Measurements from ENCODE around the gene BBS12. TPM values are rescaled to one million over a fixed set of nuclear protein-coding genes. Genes with fewer than 3 reads are reported as not detected.
A peak's percentile ranks its signal among the peaks of the same experiment; 100 is the strongest.

The BBS12 gene
- total and polyA plus RNA-seq, 2 donors from 2014 or later = 8.3 to 9.9 TPM

DNA sequence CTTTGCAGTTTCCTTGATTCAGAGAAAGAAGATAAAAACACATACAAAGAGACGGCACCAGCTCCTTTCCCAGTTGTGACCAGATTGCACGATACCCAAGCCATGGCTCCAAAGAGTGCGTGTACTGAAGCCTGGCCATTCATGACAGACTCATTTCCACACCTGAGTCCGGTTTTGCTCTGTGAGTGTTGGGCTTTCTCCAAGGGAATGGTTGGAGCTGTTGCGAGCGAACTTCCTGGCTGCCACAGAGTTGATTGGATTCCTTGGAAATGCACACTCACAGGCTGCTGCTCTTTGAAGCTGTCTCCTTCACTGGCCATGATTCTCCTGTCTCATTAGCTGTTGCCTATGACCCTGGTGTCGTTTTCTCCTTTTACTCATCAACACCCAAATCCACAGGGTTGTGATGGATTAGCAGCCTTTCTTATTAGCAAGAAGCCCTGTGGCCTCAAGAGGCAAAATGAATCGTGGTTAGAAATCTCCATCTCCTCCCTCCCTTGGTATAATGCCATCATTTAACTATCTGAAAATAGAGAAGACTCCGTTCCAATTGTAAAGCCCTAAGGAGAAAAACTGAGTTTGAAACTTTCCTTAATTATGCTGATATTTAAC is 43.9 kb upstream of the BBS12 start:
- Histone ChIP-seq H3K36me3 (ENCODE audit: control insufficient read depth in 2 of 3, insufficient read depth in 3 of 3, low read length in 3 of 3) (no peaks in the 10 kb centered on the region), H3K4me3 (ENCODE audit: low read length in 3 of 3) (peak overlapping the region in 1 of 3 donors; percentile 25), H3K9me3 (ENCODE audit: control insufficient read depth in 2 of 3, insufficient read depth in 1 of 3, low read length in 3 of 3) (no peaks in the 10 kb centered on the region), H3K27ac (ENCODE audit: low read depth in 2 of 2, low read length in 2 of 2) (no peak overlapping the region), H3K9ac (ENCODE audit: low read length in 3 of 3) (no peak overlapping the region), H3K27me3 (ENCODE audit: control insufficient read depth, insufficient read depth, low read length) (no peaks in the 10 kb centered on the region), H3K4me1 (ENCODE audit: control insufficient read depth in 2 of 3, insufficient read depth in 2 of 3, low read depth in 1 of 3, low read length in 3 of 3) (no peaks in the 10 kb centered on the region)
- FAIRE-seq (no peak), DNase-seq (no peak)
- TF ChIP-seq, protein P1, sequence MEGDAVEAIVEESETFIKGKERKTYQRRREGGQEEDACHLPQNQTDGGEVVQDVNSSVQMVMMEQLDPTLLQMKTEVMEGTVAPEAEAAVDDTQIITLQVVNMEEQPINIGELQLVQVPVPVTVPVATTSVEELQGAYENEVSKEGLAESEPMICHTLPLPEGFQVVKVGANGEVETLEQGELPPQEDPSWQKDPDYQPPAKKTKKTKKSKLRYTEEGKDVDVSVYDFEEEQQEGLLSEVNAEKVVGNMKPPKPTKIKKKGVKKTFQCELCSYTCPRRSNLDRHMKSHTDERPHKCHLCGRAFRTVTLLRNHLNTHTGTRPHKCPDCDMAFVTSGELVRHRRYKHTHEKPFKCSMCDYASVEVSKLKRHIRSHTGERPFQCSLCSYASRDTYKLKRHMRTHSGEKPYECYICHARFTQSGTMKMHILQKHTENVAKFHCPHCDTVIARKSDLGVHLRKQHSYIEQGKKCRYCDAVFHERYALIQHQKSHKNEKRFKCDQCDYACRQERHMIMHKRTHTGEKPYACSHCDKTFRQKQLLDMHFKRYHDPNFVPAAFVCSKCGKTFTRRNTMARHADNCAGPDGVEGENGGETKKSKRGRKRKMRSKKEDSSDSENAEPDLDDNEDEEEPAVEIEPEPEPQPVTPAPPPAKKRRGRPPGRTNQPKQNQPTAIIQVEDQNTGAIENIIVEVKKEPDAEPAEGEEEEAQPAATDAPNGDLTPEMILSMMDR (IDR thresholded peaks at IDR 0.05; ENCODE audit: borderline replicate concordance, extremely low read depth, insufficient read depth) = no peak
- intact Hi-C loops (cut with DNase I) = no loop called here

DNA sequence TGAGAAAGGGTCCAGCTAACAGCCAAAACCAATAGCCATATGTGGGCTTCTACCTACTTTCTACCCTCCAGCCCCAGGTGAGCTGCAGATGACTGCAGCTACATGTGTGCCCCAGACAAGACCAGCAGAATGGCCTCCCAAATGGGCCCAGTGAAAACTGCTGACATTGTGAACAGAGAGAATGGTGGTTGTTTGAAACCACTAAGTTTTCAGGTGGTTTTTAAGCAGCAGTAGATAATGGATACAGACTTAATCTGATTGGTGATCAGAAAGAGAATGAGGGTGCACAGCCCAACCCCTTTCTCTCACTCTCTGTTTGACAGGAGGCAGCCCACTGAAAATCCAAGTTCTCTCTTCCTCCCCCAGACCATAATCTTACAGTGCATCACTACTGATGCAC is 42.5 kb upstream of the BBS12 start:
- Histone ChIP-seq H3K27ac (ENCODE audit: low read depth in 2 of 2, low read length in 2 of 2) (no peak overlapping the region), H3K36me3 (ENCODE audit: control insufficient read depth in 2 of 3, insufficient read depth in 3 of 3, low read length in 3 of 3) (no peaks in the 10 kb centered on the region), H3K9me3 (ENCODE audit: control insufficient read depth in 2 of 3, insufficient read depth in 1 of 3, low read length in 3 of 3) (no peaks in the 10 kb centered on the region), H3K4me1 (ENCODE audit: control insufficient read depth in 2 of 3, insufficient read depth in 2 of 3, low read depth in 1 of 3, low read length in 3 of 3) (no peaks in the 10 kb centered on the region), H3K9ac (ENCODE audit: low read length in 3 of 3) (no peak overlapping the region), H3K27me3 (ENCODE audit: control insufficient read depth, insufficient read depth, low read length) (no peaks in the 10 kb centered on the region), H3K4me3 (ENCODE audit: low read length in 3 of 3) (no peak overlapping the region)
- intact Hi-C loops (cut with DNase I) = no loop called here
- TF ChIP-seq, protein P1 (IDR thresholded peaks at IDR 0.05; ENCODE audit: borderline replicate concordance, extremely low read depth, insufficient read depth) = no peak
- FAIRE-seq (no peak), DNase-seq (no peak)

DNA sequence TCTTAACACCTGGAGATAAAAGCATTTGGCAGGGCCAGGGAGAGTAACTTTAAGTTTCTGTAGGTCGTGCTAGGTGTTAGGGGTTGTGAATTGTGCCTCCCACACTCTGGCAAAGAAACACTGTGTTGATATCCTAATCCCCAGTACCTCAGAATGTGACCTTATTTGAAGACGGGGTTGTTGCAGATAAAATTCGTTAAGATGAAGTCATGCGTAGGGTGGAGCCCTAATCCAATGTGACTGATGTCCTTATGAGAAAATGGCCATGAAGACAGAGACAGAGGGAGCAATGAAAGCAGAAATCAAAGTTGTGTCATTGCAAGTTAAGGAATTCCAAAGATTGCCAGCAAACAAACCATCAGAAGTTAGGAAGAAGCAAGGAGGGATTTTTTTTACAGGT is 40.5 kb upstream of the BBS12 start:
- intact Hi-C loops (cut with DNase I) = no loop called here
- Histone ChIP-seq H3K4me1 (ENCODE audit: control insufficient read depth in 2 of 3, insufficient read depth in 2 of 3, low read depth in 1 of 3, low read length in 3 of 3) (no peaks in the 10 kb centered on the region), H3K9ac (ENCODE audit: low read length in 3 of 3) (no peak overlapping the region), H3K27ac (ENCODE audit: low read depth in 2 of 2, low read length in 2 of 2) (no peak overlapping the region), H3K27me3 (ENCODE audit: control insufficient read depth, insufficient read depth, low read length) (no peaks in the 10 kb centered on the region), H3K36me3 (ENCODE audit: control insufficient read depth in 2 of 3, insufficient read depth in 3 of 3, low read length in 3 of 3) (no peaks in the 10 kb centered on the region), H3K4me3 (ENCODE audit: low read length in 3 of 3) (no peak overlapping the region), H3K9me3 (ENCODE audit: control insufficient read depth in 2 of 3, insufficient read depth in 1 of 3, low read length in 3 of 3) (no peaks in the 10 kb centered on the region)
- no peak for DNase-seq
- TF ChIP-seq, protein P1 (IDR thresholded peaks at IDR 0.05; ENCODE audit: borderline replicate concordance, extremely low read depth, insufficient read depth) = no peak
- FAIRE-seq = no peak

Measured in kidney (tissue), 14 donors.